Myocyte (in vitro differentiated cells): ENCODE data around the gene CLTC. TPM values are rescaled to one million over a fixed set of nuclear protein-coding genes. Genes with fewer than 3 reads are reported as not detected.

Experiments used
- DNase-seq: peaks from one replicate; pipeline ENCODE4 v3.0.0-alpha.2; 2012; ENCODE audit warnings: low read depth
- total RNA-seq: library from RNA; depleted of rRNA; stranded (reverse); fragments of >200 nt; gene quantifications from 2 replicates; pipeline ENCODE4 v1.2.3, GENCODE V29; 2014

Gene CLTC
- total RNA-seq, 1 donor from 2014 or later, result 354 TPM

GRCh38 chr17:59723041-59723440 is 103.3 kb downstream of the CLTC start:
- no peak for DNase-seq

DNA sequence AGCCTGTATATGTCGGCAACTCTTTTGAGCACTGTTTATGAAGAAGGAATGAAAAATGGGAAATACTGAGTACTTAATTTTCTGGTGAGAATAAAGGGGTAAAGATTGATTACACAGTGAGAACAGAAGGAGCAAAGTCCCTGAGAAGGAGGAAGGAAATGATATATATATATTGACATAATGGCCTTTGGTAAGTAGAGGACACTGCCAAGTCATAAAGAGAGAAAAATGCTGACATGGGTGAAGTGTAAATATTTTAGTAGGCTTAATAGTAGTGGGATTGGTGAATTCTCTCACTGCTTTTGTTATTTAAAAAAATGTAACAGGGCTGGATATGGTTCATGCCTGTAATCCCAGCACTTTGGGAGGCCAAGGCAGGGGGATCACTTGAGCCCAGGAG is 103.9 kb downstream of the CLTC start:
- no peak for DNase-seq

GRCh38 chr17:59725691-59726090 is 106.0 kb downstream of the CLTC start:
- no peak for DNase-seq

DNA sequence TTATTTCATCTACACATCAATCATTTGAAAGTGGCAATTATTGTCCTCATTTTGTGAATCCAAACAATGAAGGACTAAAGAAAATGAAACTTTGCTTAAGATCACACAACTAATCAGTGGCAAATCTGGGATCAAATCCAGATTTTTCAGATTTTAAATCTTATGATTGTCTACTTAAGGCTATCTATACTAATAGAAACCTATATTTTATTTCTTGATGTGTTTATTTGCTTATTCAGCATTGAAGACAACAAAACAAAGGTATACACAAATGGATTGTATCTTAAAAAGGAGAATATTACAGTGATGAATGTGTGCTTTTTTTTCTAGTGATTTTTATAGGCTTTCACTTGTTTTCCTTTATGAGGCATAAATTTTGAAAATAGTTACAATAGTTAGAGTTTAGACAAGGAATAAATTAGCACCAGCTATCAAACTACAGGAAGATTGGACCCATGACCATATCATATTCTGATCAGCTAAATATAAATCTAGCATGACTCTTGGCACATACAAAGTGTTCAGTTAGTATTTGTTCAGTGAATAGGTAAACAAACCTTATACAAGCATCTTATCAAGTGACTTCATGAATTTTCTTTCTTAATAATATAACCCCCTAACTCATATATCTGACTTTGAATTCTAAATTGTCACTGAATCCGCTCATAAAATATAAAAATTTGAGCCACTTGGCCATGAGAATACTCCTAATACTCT is 108.3 kb downstream of the CLTC start:
- DNase-seq, result no peak

DNA sequence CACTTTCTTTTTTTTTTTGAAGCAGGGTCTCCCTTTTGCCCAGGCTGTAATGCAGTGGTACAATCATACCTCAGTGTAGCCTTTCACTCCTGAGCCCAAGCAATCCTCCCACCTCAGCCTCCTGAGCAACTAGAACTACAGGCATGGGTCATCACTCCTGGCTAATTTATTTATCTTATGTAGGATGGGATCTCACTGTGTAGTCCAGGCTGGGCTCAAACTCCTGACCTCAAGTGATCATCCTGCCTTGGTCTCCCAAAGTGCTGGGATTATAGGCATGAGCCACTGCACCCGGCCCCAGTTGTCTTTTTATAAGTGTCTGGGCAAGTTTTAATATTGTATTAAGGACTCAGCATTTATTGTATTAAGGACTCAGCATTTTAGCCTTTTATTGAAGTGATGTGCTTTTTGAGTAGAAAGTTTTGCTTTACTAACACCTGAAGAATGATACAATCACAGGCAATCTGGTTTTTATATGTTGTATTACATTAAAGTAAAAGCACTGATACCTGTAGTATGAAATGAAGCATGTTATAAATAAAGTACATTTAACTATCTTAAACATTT is 110.7 kb downstream of the CLTC start:
- no peak for DNase-seq

DNA sequence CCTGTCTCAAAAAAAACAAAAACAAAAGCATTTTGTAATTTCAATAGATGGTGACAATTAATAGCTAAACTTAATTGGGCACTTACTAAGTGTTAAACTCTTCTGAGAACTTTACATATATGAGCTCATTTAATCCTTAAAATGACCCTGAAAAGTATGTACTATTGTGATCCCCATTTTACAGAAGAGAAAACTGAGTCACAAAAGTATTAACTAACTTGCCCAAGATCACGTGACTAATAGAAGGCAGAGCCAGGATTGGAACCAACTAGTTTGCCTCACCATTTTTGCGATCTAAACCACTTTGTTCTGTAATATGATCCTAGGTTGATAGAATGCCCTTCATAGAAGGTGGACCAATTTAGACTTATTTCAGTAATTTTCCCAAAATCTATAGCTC is 114.0 kb downstream of the CLTC start:
- DNase-seq, result no peak

GRCh38 chr17:59734226-59734625 is 114.5 kb downstream of the CLTC start:
- no peak for DNase-seq

DNA sequence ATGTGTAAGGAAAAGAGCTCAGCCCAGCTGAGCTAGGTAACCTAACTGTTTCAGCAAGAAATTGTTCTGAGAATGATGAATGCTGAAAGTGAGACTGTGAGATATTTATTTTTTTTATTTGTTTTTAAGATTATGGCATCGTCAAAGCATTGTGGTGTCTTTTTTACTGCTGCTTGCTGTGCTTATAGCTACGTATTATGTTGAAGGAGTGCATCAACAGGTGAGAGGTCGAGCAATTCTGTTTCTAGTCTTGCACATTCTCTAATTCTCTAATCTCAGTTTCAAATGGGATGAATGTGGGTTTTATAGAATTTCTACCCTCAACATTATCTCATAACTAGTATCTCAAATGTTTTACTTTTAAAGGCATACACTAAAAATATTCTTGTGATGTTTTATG is 117.6 kb downstream of the CLTC start:
- no peak for DNase-seq

DNA sequence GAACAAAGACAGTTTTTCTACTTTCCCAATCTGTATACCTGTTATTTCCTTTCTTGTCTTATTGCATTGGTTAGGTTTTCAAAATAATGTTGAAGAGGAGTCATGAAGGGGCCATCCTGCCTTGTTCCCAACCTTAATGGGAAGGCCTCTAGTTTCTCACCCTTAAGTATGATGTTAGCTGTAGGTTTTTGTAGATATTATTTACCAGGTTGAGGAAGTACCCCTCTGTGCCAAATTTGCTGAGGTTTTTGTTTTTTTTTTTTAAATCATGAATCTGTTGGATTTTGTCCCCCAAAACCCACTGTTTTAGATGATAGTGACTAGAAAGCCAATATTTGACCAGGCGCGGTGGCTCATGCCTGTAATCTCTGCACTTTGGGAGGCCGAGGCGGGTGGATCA is 124.1 kb downstream of the CLTC start:
- DNase-seq, result no peak

DNA sequence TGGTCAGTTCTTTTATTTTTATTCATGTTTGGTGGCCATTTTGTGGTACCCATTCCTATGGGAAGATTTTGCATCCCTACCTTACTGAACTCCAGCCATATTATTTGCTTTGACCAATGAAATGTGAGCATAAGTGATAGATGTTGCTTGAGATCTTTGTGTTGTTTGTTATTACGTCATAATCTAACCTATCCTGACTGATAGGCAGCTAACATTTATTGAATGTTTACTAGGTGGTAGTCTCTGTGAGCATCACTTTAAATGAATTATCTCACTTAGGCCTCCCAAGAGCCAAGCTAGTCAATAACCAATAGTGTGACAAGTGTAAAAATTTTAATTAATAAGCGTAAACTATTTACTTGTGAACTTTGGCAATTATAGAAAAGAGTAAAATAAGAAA is 125.3 kb downstream of the CLTC start:
- no peak for DNase-seq

Other genes with a start within 250 kb of the CLTC start
- gene DHX40, start 54.3 kb upstream of the CLTC start, total RNA-seq, result 29.8 and 37.1 TPM in 2 replicates
- gene PTRH2, start 87.5 kb downstream of the CLTC start, total RNA-seq, result 27.2 and 37.9 TPM in 2 replicates
- gene VMP1, start 87.8 kb downstream of the CLTC start, total RNA-seq, result 234 and 277 TPM in 2 replicates